HepG2 (cell line): ENCODE data around the gene NUDT1.

Experiments
- CREB1 ChIP-seq, 2 experiments: fragments of 450-650 bp in 1 of 2; IDR thresholded peaks; 2 replicates each; pipeline ENCODE4 v1.6.1; 2016 to 2017; ENCODE audit warnings: control low read depth in 1 of 2, mild to moderate bottlenecking in 1 of 2, missing compliant biosample characterization in 1 of 2, missing genetic modification characterization in 1 of 2
- FOXC1 ChIP-seq: sonication (generic); formaldehyde crosslinking; IDR thresholded peaks from 2 replicates; pipeline ENCODE4 v1.8.0; 2022; ENCODE audit warnings: mild to moderate bottlenecking, missing genetic modification reagents, borderline replicate concordance
- NFIC ChIP-seq: IDR thresholded peaks from 2 replicates; pipeline ENCODE4 v1.6.1; 2012; ENCODE audit warnings: mild to moderate bottlenecking, low read length, inconsistent platforms
- PITX1 ChIP-seq: sonication (generic); formaldehyde crosslinking; IDR thresholded peaks from 2 replicates; pipeline ENCODE4 v1.5.1; 2020; ENCODE audit warnings: mild to moderate bottlenecking, missing genetic modification reagents
- ZNF660 ChIP-seq: sonication (generic); formaldehyde crosslinking; IDR thresholded peaks from 2 replicates; pipeline ENCODE4 v1.5.1; 2020; ENCODE audit warnings: mild to moderate bottlenecking, low read depth, missing genetic modification reagents, borderline replicate concordance
- TF ChIP-seq, protein P1 (sequence below): sonication (generic); formaldehyde crosslinking; IDR thresholded peaks from 2 replicates; pipeline ENCODE4 v1.4.0; 2020; ENCODE audit warnings: missing genetic modification reagents

DNA sequence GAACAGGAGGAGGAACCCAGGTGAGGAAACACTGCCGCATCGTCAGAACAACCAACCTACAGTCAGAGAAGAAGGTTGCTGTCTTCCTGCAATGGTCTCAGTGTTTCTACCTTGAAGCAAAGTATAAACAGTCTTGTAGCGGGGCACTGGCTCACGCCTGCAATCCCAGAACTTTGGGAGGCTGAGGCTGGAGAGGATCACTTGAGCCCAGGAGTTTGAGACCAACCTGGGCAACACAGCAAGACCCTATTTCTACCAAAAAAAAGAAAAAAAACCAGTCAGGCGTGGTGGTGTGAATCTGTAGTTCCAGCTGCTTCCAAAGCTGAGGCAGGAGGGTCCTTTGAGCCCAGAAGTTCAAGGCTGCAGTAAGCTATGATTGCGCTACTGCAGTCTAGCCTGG is 48.9 kb downstream of the NUDT1 start:
- no peak for TF ChIP-seq CREB1 (IDR thresholded peaks at IDR 0.05)
- no peak for TF ChIP-seq CREB1 (CRISPR knock-in tag; IDR thresholded peaks at IDR 0.05)
- TF ChIP-seq, protein P1, sequence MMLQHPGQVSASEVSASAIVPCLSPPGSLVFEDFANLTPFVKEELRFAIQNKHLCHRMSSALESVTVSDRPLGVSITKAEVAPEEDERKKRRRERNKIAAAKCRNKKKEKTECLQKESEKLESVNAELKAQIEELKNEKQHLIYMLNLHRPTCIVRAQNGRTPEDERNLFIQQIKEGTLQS (CRISPR knock-in tag): no peak
- TF ChIP-seq PITX1 (CRISPR knock-in tag): no peak
- TF ChIP-seq ZNF660: no peak
- TF ChIP-seq FOXC1: no peak
- TF ChIP-seq NFIC: no peak
